HG03575 (cell line): ENCODE results near the gene TMF1.

ENCODE experiments used
- ATAC-seq: cut with Tn5 transposase; IDR thresholded peaks from one replicate; pipeline ENCODE4 v1.9.1; 2021; ENCODE audit not compliant: unreplicated experiment, insufficient number of reproducible peaks, low FRiP score; ENCODE audit errors: extremely low read depth

TMF1 gene

DNA sequence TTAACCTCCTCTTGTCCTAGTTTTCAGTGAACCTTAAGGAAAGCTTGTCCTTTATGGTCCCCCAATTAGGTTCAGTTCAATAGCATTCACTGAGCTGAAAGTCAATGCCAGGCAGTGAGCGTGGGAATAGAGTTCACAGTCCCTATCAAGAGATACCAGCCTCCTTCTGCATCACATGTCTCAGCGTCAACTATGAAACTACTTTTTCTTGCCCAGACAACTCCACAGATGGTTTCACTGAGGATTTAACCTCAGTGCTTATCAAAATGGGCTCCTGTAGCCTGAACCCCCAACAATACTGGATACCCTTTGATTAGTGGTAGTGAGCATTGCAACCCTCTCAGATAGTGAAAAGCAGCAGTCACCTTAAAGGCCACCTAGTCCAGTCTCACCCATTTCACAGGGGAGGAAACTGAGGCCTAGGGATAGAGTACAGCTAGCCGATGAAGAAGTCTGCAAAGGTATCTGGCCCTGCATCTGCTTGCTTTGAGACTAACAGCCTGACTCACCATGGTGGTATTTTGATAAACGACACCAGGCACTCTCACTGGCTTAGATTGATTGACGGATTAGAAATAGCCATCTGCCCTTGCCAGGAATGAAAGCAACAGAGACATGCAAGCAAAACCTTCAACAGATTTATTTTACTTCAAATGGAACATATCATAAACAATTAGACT, 29.6 kb upstream of the TMF1 start:
- no peak for ATAC-seq

DNA sequence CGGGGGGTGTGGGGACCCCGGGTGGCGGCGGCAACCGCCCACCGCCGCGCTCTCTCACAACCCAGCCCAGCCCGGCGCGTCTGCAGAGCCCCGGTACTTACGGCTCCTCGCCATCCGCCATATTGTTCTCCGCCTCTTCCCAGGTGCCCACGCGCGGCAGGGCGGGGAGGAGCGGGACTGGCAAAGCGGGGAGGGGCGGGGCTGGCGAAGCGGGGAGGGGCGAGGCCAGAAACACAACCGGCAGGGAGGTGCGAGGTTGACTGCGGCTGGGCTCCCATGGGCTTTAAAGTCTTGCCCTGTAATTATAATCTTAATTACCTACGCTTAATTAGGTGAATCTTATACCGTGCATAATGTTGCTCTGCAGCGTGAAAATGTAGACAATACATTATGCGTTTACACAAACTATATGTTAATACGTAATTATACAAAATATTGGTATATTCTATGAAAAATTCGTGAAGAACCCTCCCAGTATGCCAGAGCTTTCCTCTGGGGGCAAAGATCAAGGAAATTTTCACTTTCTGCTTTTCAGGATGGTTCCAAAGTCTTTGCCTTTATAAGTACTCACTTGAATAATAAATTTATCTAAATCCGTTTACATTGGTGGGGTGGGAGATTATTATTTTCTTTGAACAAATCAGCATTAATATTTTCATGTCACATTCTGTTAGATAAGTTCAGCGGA, 28.2 kb upstream of the TMF1 start, which contains the start of gene UBA3:
Gene UBA3, minus strand, starts transcription at position 133 of the 688 bp plus-strand sequence. Its CDS starts 12 bp downstream, at position 121.
- ATAC-seq, result no peak

GRCh38 chr3:69079269-69080159, 27.4 kb upstream of the TMF1 start:
- ATAC-seq, result no peak

- ATAC-seq, result no peak
Observed at GRCh38 chr3:69072928-69073327, 20.8 kb upstream of the TMF1 start.

DNA sequence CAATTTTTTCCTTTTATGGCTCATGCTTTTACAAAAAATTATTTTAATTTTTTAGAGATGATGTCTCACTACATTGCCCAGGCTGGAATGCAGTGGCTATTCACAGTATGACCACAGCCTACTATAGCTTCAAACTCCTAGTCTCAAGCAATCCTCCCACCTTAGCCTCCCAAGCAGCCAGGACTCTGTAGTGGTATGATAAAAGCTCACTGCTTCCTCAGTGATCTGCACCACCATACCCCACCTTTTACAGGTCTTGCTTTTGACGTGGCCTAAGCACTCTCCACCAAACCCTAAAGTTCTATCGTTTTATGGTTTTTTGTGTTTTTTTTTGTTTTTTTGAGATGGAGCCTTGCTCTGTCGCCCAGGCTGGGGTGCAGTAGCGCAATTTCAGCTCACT, 14.0 kb upstream of the TMF1 start:
- ATAC-seq, result no peak

- ATAC-seq, result no peak
Observed at GRCh38 chr3:69065318-69065964, 13.3 kb upstream of the TMF1 start.

DNA sequence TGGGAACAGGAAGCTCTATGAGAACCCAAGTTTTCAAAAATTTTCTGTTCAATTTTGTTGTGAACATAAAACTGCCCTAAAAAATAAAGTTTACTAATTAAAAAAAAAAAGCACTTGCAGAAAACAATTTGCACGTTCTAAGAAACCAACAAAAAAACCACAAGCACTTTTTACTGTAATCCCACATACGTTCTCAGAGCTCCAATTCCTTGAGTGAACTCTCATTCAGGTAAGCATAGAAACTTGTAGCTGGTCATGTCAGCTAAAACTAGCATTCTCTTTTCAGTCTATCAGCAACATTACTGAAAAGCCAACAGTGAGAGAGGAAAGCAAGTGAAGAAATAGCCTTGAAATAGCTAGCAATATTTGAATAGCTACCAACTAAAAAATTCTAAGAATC, 11.5 kb upstream of the TMF1 start:
- no peak for ATAC-seq

- ATAC-seq, result no peak
Observed at GRCh38 chr3:69059688-69060087, 7.6 kb upstream of the TMF1 start.

DNA sequence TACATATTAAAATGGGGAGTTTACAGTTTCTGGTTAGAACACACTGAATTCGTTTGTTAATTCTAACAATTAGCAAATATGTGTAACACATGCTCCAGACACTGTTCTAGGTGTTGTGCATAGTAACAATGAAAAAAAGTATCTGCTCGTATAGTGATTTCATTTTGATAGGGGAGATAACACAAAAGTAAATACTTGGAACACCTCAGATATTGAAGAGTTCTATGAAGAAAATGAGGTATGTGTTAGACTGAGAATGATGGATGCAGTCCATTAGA, 6.8 kb upstream of the TMF1 start:
- no peak for ATAC-seq

DNA sequence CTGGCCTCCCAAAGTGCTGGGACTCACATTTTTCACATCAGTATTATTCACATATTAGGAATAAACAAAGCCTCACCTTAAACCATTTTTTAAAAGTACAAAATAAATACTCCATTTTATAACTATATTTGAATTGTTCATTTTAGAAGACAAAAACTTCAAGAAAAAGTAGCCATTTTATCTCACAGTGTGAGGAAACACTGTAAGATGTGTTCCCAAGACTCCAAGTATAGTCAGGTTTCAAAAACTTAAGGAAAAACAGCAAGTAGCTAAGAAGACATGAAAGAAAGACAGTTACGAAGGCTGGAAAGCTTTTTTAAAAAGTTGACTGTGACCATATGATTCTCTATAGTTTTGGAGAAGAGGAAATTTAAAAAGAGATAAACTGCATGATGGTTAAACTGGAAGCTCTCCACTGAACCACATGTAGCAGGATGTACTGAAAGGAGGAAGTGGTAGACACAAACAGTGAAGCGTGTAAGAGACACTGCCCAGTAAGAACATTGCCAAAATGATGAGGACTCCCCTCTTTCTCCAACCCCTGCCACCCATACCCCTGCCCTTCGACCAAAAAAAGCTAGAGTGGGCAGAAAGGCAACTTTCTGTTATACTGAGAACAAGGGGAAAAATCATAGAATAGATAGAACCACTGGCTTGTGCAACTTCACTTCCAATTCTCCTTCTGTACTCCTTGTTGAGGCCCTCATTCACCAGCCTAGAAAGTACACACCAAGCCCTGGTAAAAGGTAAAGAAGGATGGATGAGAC, 6.2 kb upstream of the TMF1 start:
- peak; percentile 88 for ATAC-seq

DNA sequence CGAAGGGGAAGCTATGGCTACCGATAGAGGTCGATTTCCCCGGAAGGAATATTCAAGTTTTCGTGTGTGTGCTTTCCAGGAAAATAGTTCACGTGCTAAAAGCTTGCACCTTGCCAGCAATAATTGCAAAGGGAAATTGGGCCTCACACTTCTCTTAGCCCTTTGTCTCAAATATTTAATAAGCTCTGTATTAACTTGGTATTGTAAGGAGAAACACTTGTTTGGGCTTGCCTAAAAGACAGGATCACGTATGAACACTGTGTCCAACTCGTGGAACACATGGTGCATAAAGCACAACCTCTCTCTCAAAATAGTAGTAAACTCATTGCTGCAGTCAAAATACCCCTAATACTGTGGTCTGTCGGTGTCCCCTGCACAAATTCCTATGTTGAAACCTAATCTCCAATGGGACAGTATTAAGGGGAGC, 352 bp upstream of the TMF1 start:
- ATAC-seq, result no peak

DNA sequence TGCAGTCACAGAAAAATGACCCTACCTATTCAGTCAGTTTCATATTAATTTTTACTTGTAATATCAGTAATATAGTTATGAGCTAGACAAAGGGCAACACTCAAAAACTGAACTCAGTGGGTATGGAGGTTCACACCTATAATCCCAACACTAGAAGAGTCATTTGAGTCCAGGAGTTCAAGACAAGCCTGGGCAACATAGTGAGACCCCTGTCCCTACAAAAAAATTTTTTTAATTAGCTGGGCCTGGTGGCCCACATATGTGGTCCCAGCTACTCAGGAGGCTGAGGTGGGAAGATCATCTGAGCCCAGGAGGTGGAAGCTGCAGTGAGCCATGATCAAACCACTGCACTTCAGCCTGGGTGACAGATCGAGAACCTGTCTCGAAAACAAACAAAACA, 3.1 kb downstream of the TMF1 start:
- ATAC-seq, result no peak

- ATAC-seq, result no peak
Observed at GRCh38 chr3:69044608-69045007, 7.5 kb downstream of the TMF1 start.

DNA sequence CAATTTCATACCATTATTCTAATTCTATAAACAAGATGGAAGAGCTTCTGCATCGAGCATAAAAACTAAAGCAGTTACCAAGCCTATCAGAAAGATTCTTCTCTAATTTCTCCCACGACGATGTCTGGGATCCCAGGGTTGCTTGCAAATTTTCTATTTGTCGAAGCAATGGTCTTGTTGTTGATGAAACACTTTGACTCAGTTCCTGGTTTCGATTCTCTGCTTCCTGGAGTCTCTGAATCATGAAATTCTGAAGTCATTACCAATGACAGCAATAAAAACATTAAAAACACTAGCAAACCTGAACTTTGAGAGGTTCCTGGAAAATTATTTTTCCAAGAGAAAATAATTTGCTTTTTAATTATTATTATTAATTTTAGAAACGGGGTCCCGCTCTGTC, 18.7 kb downstream of the TMF1 start:
- ATAC-seq, result no peak

DNA sequence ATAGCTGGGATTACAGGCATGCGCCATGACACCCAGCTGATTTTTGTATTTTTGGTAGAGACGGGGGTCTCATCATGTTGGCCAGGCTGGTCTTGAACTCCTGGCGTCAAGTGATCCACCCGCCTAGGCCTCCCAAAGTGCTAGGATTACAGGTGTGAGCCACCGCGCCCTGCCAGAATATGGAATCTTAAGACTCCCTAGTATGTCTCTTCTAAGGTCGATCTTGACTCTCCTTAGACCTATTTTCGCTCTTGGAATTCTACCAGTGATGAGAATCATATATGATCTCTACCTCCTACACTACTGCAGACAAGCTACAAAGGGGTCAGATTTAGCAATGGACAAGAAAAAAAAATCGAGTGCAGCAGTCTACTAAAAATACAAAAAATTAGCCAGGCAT, 19.4 kb downstream of the TMF1 start:
- no peak for ATAC-seq

- no peak for ATAC-seq
Observed at GRCh38 chr3:69032142-69032541, 20.0 kb downstream of the TMF1 start.

DNA sequence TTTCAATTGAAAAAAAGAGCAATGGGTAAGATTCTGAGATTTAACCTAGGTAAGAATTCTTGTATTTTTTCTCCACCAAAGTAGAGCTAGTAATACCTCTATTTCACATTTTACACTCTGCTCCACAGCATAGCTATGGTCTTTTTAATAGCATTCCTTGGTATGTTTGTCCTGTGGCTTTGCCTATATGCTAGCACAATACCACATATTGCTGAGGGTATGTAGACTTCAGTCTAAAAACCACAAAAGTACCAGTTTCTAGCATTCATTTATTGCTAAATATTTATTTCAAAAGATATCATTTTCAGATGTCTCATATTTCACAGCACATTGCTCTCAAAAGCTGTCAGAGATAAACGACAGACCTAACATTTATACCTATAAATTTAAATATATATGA, 20.5 kb downstream of the TMF1 start:
- ATAC-seq, result no peak

- ATAC-seq, result no peak
Observed at GRCh38 chr3:69020857-69021256, 31.3 kb downstream of the TMF1 start.

DNA sequence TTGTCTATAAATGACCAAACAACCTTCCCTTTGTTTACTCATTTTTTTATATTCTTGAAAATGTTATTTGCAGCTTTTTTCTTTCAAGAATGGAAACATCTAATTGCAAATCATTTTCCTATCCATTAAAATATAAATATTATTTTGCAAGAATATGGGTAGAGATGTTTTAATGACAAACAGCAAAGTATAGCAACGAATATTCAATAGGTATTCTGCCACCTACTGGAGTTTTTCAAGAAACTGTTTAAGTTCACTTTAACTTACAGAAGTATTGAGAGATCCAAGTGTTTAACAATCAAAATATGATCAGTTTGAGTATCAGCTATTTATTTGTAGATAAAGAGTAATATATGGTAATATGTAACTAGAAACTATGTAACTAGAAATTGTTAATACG, 31.7 kb downstream of the TMF1 start:
- ATAC-seq, result no peak
